ENCODE measurements around the gene ZSCAN10. TPM values are rescaled to one million over a fixed set of nuclear protein-coding genes. Genes with fewer than 3 reads are reported as not detected.

Gene ZSCAN10
- total and polyA plus RNA-seq, 9 of the 15 experiments (the other 6 are each of a cell fraction or from before 2014, with no cell fraction given), result 0.22 TPM; not detected in 8

GRCh38 chr16:3058139-3059030 is 40.7 kb downstream of the ZSCAN10 start (continued):
- peak in 1 of 3 experiments; percentile 5 for TF ChIP-seq YY1 (IDR thresholded peaks at IDR 0.05; ENCODE audit: borderline replicate concordance in 1 of 3, control insufficient read depth in 1 of 3, extremely low read depth in 1 of 3, insufficient read depth in 3 of 3, insufficient read length in 1 of 3, insufficient replicate concordance in 2 of 3, low read depth in 1 of 3, low read length in 2 of 3)

- Histone ChIP-seq H2AFZ (ENCODE audit: low read depth, low read length) (no peak overlapping the region), H3K4me2 (ENCODE audit: insufficient read depth, low read length) (0 out of 2 replicates have a peak overlapping the region, but pooled peaks have one; percentile 93), H3K36me3 (ENCODE audit: control insufficient read depth, insufficient read depth, low read length) (no peaks in the 10 kb centered on the region), H3K9me1 (ENCODE audit: control insufficient read depth, insufficient read depth, low read length) (peaks cover 4% of the 10 kb centered on the region), H3K4me1 (replicated peaks in 1 of 2; ENCODE audit: control insufficient read depth in 2 of 2, insufficient read depth in 2 of 2, low read length in 2 of 2) (peaks cover 8 to 38% of the 10 kb centered on the region in 2 experiments), H3K27ac (ENCODE audit: extremely low read depth, low read depth, low read length) (no peak overlapping the region), H3K27me3 (ENCODE audit: control insufficient read depth in 2 of 2, insufficient read depth in 2 of 2, low read length in 2 of 2) (no peaks in the 10 kb centered on the region), H4K20me1 (replicated peaks; ENCODE audit: control insufficient read depth, insufficient read depth, low read length) (0 out of 2 replicates have a peak, but pooled peaks cover 3% of the 10 kb centered on the region), H3K9me3 (replicated peaks; ENCODE audit: control insufficient read depth, insufficient read depth, low read depth, low read length) (no peaks in the 10 kb centered on the region), H3K4me3 (peak overlapping the region; percentile 93; the same call in 1 of the 2 replicates), H3K9ac (ENCODE audit: insufficient read depth in 1 of 2, low read depth in 2 of 2, low read length in 2 of 2) (peak overlapping the region in 1 of 2 experiments; percentile 97; a peak in 2 of 4 replicates), H3K79me2 (ENCODE audit: control insufficient read depth, insufficient read depth, low read length) (peaks cover 2% of the 10 kb centered on the region; the same call in 2 of the 3 replicates)
- no peak for DNase-seq (ENCODE audit: extremely low read depth in 1 of 4, low spot score in 3 of 4)
- intact Hi-C loops (cut with micrococcal nuclease), result loop anchor here (5.0 to 10.0 kb wide), 2 partner anchors 45 to 117 kb away; no protein-coding TSS in a partner anchor
- FAIRE-seq, result no peak
- ATAC-seq, result no peak
- 84% methylated on average over 20 of the region's 22 CpGs for WGBS (ENCODE audit: insufficient coverage, low coverage, missing lambda C conversion rate)
- ChIA-PET POLR2A (interaction anchor here (0.9 to 1.6 kb wide), 3 partner anchors 9 to 72 kb away, joined by 3 to 6 read pairs (median 5); no protein-coding TSS in a partner anchor), CTCF (ENCODE audit: low intra/inter-chr PET ratio) (interaction anchor here (0.9 to 2.6 kb wide), 2 partner anchors 54 to 72 kb away, joined by 6 to 20 read pairs; no protein-coding TSS in a partner anchor)
- in situ Hi-C loops (cut with MboI), result no loop called here
- TSS peak; percentile 72 for BruUV-seq (replicated peaks)
- peak; percentile 10; the same call in 1 of the 2 replicates for TF ChIP-seq ZBTB7A (IDR thresholded peaks at IDR 0.05; ENCODE audit: borderline replicate concordance, control insufficient read depth, low read depth, low read length)
- no peak for TF ChIP-seq NBN (IDR thresholded peaks at IDR 0.05; ENCODE audit: low read depth)
Observed at GRCh38 chr16:3057181-3058138, 41.6 kb downstream of the ZSCAN10 start.
